ENCODE results near the gene HSDL2.

GRCh38 chr9:112430006-112430522 is 50.2 kb downstream of the HSDL2 start:
- TF ChIP-seq CTCF (IDR thresholded peaks at IDR 0.05) (no peak), POLR2A (IDR thresholded peaks at IDR 0.05) (no peak)

Data from heart left ventricle (tissue), 13 donors.